Measurements from ENCODE around the gene NID2.

NID2 gene

DNA sequence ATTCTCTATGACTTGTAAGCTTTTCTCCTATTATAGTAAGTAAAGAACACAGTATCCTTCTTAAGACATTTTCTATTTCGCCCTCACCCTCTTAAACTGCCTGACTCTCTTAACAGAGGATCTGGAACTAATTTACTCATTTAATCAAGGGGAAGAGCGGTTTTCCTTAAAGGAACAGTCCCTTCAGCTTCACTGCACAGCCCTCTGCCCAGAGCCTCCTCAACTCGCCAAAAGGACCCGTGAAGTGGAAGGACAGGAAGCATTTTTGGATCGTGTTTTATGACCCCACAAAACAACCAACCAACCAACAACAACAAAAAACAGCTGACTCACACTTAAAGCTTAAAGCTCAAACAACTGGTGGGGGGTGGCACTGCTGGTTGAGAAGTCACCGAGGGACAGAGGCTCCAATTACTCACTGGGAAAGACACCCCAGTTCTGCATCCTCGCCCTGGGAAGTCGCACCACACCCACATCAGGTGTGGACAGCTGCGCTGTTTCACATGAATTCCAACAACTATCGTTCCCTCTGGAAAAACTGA is 35.7 kb downstream of the NID2 start:
- TF ChIP-seq, protein P1, sequence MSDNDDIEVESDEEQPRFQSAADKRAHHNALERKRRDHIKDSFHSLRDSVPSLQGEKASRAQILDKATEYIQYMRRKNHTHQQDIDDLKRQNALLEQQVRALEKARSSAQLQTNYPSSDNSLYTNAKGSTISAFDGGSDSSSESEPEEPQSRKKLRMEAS (IDR thresholded peaks at IDR 0.05) = no peak
- TF ChIP-seq EP300 (IDR thresholded peaks at IDR 0.05; ENCODE audit: borderline replicate concordance) (no peak), TAF1 (IDR thresholded peaks at IDR 0.05; ENCODE audit: low read depth) (no peak), FOXM1 (IDR thresholded peaks at IDR 0.05; ENCODE audit: borderline replicate concordance, low read depth) (no peak), USF1 (IDR thresholded peaks at IDR 0.05) (no peak), NFIC (IDR thresholded peaks at IDR 0.05) (no peak), RAD21 (IDR thresholded peaks at IDR 0.05; ENCODE audit: low read depth) (no peak), CREB1 (IDR thresholded peaks at IDR 0.05; ENCODE audit: low read depth) (no peak), EGR1 (IDR thresholded peaks at IDR 0.05) (no peak), TCF12 (IDR thresholded peaks at IDR 0.05; ENCODE audit: low read depth) (no peak), TEAD4 (IDR thresholded peaks at IDR 0.05) (no peak), CEBPB (IDR thresholded peaks at IDR 0.05) (no peak), ZBTB7A (IDR thresholded peaks at IDR 0.05; ENCODE audit: low read depth) (no peak), YY1 (IDR thresholded peaks at IDR 0.05; ENCODE audit: low read depth) (no peak)
- TF ChIP-seq, protein P2, sequence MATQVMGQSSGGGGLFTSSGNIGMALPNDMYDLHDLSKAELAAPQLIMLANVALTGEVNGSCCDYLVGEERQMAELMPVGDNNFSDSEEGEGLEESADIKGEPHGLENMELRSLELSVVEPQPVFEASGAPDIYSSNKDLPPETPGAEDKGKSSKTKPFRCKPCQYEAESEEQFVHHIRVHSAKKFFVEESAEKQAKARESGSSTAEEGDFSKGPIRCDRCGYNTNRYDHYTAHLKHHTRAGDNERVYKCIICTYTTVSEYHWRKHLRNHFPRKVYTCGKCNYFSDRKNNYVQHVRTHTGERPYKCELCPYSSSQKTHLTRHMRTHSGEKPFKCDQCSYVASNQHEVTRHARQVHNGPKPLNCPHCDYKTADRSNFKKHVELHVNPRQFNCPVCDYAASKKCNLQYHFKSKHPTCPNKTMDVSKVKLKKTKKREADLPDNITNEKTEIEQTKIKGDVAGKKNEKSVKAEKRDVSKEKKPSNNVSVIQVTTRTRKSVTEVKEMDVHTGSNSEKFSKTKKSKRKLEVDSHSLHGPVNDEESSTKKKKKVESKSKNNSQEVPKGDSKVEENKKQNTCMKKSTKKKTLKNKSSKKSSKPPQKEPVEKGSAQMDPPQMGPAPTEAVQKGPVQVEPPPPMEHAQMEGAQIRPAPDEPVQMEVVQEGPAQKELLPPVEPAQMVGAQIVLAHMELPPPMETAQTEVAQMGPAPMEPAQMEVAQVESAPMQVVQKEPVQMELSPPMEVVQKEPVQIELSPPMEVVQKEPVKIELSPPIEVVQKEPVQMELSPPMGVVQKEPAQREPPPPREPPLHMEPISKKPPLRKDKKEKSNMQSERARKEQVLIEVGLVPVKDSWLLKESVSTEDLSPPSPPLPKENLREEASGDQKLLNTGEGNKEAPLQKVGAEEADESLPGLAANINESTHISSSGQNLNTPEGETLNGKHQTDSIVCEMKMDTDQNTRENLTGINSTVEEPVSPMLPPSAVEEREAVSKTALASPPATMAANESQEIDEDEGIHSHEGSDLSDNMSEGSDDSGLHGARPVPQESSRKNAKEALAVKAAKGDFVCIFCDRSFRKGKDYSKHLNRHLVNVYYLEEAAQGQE (IDR thresholded peaks at IDR 0.05; ENCODE audit: low read depth) = no peak

DNA sequence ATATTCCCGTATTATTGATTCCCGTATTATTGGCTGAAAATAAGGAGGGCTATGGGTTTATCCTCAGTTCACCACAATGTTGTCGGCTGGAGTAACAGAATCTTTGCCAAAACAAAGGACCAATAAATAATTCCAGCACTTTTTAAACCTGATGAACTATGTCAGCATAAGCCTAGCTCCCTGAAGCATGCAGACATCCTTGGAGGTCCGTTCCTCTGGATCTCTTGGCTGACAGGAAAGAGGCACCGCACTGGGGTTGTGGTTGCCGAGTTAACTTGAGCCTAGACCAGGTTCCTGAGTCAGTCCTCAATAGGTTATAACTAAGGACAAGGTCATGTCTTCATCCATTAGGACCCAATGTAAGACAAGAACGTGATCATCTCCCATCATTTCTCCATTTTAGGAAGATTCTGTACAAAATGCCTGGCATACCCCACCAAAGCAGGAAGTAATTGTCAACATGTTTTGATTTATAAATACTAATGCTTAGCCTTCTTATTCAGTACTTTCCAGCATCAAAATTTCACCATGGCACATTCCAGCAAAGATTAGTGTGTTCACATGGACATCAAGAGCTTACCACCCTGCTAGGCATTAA is 36.6 kb downstream of the NID2 start:
- TF ChIP-seq YY1 (IDR thresholded peaks at IDR 0.05; ENCODE audit: low read depth) (no peak), NFIC (IDR thresholded peaks at IDR 0.05) (no peak), CREB1 (IDR thresholded peaks at IDR 0.05; ENCODE audit: low read depth) (no peak), RAD21 (IDR thresholded peaks at IDR 0.05; ENCODE audit: low read depth) (no peak), TEAD4 (IDR thresholded peaks at IDR 0.05) (no peak)

DNA sequence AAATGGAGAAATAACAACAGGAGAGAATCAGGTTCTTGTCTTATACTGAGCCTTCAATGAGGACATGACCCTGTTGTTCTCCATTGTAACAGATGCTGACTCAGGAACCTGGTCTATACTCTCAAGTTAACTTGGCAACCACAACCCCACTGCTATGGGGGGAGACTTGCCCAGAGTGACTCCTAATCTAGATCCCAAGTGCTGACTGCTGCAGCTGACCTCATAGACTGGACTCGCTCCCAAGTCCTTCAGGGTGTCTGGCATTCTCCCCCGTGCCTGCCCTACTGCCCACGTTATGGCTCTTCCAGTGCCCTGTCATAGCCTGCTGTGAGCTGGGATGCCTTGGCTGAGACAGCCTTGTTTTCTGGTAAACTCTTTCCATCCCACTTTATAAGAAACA is 37.1 kb downstream of the NID2 start:
- no peak for TF ChIP-seq ZBTB7A (IDR thresholded peaks at IDR 0.05; ENCODE audit: low read depth)
- no peak for TF ChIP-seq YY1 (IDR thresholded peaks at IDR 0.05; ENCODE audit: low read depth)
- TF ChIP-seq FOXM1 (IDR thresholded peaks at IDR 0.05; ENCODE audit: borderline replicate concordance, low read depth) = no peak
- no peak for TF ChIP-seq CREB1 (IDR thresholded peaks at IDR 0.05; ENCODE audit: low read depth)
- TF ChIP-seq, protein P1 (IDR thresholded peaks at IDR 0.05) = no peak
- no peak for TF ChIP-seq RAD21 (IDR thresholded peaks at IDR 0.05; ENCODE audit: low read depth)
- TF ChIP-seq TAF1 (IDR thresholded peaks at IDR 0.05; ENCODE audit: low read depth) = no peak
- no peak for TF ChIP-seq TCF12 (IDR thresholded peaks at IDR 0.05; ENCODE audit: low read depth)
- no peak for TF ChIP-seq CEBPB (IDR thresholded peaks at IDR 0.05)
- TF ChIP-seq EGR1 (IDR thresholded peaks at IDR 0.05) = no peak
- TF ChIP-seq, protein P2 (IDR thresholded peaks at IDR 0.05; ENCODE audit: low read depth) = no peak
- no peak for TF ChIP-seq NFIC (IDR thresholded peaks at IDR 0.05)
- no peak for TF ChIP-seq EP300 (IDR thresholded peaks at IDR 0.05; ENCODE audit: borderline replicate concordance)
- TF ChIP-seq TEAD4 (IDR thresholded peaks at IDR 0.05) = no peak
- TF ChIP-seq USF1 (IDR thresholded peaks at IDR 0.05) = no peak

DNA sequence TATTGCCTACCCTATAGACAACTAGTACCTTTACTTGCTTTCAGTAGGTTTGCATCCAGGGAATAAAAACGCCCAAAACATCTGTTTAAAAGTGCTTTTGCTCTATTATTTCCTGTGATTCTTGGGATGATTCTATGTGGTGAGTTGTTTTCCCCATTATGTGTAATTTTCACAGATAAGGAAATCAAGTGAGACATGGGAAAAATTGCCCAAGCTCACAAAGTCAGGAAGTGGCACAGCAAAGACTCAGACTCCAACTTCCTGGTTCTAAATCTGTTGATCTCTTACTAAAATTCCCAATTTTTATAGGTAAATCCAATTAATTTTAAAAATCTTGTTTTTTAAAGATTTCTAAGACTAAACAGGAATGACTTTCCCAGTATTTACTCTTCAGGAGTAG is 39.0 kb downstream of the NID2 start:
- TF ChIP-seq USF1 (IDR thresholded peaks at IDR 0.05) (no peak), RAD21 (IDR thresholded peaks at IDR 0.05; ENCODE audit: low read depth) (no peak), CEBPB (IDR thresholded peaks at IDR 0.05) (no peak), TCF12 (IDR thresholded peaks at IDR 0.05; ENCODE audit: low read depth) (no peak), NFIC (IDR thresholded peaks at IDR 0.05) (no peak), YY1 (IDR thresholded peaks at IDR 0.05; ENCODE audit: low read depth) (no peak), CREB1 (IDR thresholded peaks at IDR 0.05; ENCODE audit: low read depth) (no peak), ZBTB7A (IDR thresholded peaks at IDR 0.05; ENCODE audit: low read depth) (no peak), FOXM1 (IDR thresholded peaks at IDR 0.05; ENCODE audit: borderline replicate concordance, low read depth) (no peak), TEAD4 (IDR thresholded peaks at IDR 0.05) (no peak), EGR1 (IDR thresholded peaks at IDR 0.05) (no peak)
- TF ChIP-seq, protein P1 (IDR thresholded peaks at IDR 0.05) = no peak
- TF ChIP-seq, protein P2 (IDR thresholded peaks at IDR 0.05; ENCODE audit: low read depth) = no peak

Measured in Ishikawa (cell line).